WI38 (cell line): ENCODE data around the gene OR51E2.

Experiments
- H3K4me3 ChIP-seq: 2 replicates; pipeline ENCODE4 v1.5.1; 2011; ENCODE audit warnings: low read depth, mild to moderate bottlenecking, control low read depth, low read length
- TF ChIP-seq, protein P1 (sequence below): IDR thresholded peaks from 2 replicates; pipeline ENCODE4 v1.5.1; 2012; ENCODE audit warnings: low read depth, mild to moderate bottlenecking, control low read depth, low read length

Gene OR51E2

DNA sequence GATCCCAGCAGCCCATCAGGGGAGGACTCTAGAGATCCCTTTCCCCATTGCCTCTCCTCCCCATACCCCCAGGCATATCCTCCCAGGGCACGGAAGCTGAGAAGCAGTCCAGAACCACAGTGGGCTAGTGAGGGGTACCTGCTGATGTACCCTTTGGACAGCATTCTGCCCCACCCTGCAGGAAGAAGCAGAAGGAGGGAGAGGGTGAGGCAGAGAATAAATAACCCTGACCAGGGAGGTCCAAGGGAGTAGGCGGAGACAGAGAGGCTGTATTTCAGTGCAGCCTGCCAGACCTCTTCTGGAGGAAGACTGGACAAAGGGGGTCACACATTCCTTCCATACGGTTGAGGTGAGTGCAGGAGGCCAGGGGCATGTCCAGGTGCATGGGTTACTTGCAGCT lies 54.0 kb downstream of the OR51E2 start, which contains the start of gene OR51E1:
TSS of gene OR51E1 (plus strand) at position 301 of the 400 bp plus-strand sequence. CDS start 8,545 bp downstream, outside the sequence.
- TF ChIP-seq, protein P1, sequence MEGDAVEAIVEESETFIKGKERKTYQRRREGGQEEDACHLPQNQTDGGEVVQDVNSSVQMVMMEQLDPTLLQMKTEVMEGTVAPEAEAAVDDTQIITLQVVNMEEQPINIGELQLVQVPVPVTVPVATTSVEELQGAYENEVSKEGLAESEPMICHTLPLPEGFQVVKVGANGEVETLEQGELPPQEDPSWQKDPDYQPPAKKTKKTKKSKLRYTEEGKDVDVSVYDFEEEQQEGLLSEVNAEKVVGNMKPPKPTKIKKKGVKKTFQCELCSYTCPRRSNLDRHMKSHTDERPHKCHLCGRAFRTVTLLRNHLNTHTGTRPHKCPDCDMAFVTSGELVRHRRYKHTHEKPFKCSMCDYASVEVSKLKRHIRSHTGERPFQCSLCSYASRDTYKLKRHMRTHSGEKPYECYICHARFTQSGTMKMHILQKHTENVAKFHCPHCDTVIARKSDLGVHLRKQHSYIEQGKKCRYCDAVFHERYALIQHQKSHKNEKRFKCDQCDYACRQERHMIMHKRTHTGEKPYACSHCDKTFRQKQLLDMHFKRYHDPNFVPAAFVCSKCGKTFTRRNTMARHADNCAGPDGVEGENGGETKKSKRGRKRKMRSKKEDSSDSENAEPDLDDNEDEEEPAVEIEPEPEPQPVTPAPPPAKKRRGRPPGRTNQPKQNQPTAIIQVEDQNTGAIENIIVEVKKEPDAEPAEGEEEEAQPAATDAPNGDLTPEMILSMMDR: no peak
- no peak within 1 kb of the TSS for H3K4me3 ChIP-seq

DNA sequence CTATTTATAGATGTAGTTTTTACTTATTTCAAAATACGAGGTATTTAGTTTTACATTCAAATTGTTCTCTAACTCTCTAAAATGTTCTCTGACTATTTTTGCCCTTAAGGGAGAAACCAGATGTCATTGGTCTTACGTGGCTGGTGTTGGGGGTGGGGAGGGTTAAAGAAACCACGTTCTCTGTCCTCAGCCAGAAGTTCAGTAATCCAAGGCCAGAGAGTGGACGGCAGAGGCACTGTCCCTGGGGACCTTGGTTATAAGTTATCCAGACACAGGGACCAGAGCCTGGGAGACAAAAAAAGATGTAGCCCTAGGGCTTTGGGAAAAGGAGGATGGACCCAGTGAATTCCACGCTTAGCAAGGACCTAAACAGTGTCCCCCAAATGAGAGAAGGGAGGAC lies 54.6 kb downstream of the OR51E2 start:
- TF ChIP-seq, protein P1: no peak
- no peak overlapping the region for H3K4me3 ChIP-seq

DNA sequence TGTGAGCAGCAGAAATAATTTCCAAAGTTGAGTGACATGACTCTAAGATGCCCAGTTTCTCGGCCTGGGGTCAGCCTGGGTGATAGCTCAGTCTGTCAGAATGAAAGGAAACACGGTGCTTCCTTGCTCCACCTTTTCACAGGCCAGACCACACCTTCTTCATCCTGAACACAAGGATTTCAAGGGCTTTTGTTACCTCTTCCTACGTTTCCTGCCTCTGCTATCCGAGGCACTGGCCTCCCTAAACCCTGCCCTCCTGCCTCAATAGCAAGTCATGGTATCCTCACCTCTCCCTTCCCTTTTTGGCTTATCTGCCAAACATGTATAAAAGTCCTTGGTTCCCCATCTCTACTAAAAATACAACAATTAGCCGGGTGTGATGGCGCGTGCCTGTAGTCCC lies 55.6 kb downstream of the OR51E2 start:
- H3K4me3 ChIP-seq: no peak overlapping the region
- TF ChIP-seq, protein P1: no peak

DNA sequence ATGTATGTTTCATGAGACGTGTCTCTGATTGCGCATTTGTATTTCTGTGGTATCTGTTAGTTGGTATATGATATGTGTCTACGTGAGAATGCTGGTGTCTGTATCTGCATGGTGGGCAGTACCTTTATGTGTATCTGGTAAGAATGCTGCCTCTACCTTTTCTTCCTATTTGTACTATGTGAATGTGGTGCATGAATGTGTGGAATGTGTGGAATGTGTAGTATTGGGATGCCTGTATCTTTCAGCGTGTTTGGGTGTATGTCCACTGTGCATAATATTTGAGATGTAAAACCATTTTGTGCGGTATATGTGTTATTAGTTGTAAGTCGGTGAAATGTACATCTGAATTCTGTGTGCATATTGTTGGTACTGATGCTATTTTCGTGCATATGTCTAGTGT lies 56.2 kb downstream of the OR51E2 start:
- TF ChIP-seq, protein P1: no peak
- H3K4me3 ChIP-seq: no peak overlapping the region

DNA sequence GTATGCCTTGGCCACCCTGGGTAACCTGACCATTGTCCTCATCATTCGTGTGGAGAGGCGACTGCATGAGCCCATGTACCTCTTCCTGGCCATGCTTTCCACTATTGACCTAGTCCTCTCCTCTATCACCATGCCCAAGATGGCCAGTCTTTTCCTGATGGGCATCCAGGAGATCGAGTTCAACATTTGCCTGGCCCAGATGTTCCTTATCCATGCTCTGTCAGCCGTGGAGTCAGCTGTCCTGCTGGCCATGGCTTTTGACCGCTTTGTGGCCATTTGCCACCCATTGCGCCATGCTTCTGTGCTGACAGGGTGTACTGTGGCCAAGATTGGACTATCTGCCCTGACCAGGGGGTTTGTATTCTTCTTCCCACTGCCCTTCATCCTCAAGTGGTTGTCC lies 57.7 kb downstream of the OR51E2 start:
- TF ChIP-seq, protein P1: no peak
- H3K4me3 ChIP-seq: no peak overlapping the region

DNA sequence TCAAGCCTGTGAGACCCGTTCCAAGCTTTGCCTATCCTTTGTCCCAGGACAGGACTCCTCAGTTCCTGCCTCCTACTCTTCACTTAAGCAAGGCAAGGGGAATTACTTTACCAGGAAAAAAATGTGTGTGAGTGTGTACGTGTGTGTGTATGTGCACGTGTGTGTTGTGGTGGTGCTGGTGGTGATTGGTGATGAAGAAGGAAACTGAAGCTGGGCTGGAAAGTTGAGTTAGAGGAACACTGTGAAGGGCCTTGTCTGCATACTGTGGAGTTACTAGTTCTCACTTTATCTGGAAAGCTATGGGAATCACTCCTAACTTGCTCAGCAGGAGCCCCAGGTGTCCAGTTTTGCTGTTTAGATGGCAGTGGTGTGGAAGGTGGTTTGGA lies 60.0 kb downstream of the OR51E2 start:
- no peak overlapping the region for H3K4me3 ChIP-seq
- TF ChIP-seq, protein P1: no peak

DNA sequence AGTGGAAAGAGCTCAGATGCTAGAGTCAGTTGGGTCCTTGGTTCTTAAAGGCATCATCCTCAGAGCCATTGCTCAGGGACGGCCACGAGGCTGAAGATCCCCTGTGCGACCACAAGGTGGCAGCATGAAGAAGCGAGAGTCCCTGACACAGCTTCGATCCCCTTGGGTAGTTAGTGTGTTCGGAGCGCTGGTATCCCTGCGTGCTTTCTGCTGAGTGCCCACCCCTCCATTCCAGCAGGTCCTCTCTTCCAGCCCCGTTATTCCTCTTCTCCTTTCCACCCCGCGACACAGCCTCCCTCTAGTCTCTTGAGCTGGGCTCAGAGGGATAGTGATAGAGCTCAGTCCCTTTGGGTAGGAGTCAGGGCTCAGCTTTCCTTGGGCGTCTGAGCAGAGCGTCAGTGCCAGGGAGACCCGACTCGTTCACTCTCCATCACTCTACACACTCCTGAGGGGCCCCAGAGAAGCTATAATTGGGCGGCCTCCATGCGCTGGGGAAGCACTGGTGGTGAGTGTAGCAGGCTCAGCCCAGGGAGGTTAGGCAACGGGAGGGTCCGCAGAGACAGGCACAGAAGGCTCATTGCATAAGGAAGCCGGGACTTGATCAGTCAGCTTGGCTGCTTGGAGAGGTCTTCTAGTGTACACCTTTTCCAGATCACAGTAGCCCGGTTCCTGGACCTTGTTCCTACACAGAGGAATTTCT lies 60.5 kb downstream of the OR51E2 start, which contains the start of gene OR51D1:
TSS of gene OR51D1 (plus strand) at position 516 of the 700 bp plus-strand sequence. CDS start 2,314 bp downstream, outside the sequence.
- peak within 1 kb of the TSS; percentile 42 for H3K4me3 ChIP-seq
- TF ChIP-seq, protein P1: peak; percentile 75
